Activated T-helper 1 cell treated with Interleukin-2 at 50 U/mL for 16 hours (primary cell): ENCODE measurements around the gene APOLD1.
"Not testable (repeated sequence)": the region's sequence is repeated elsewhere in the genome, so short reads cannot be mapped to it uniquely, and the experiment has no call there.

Experiments used
- DNase-seq: peaks from one replicate; pipeline ENCODE4 v3.0.0-alpha.2; 2020; ENCODE audit warnings: low read depth

The APOLD1 gene

GRCh38 chr12:12807970-12808702, 22.7 kb downstream of the APOLD1 start:
- peak; percentile 46 for DNase-seq

GRCh38 chr12:12810553-12811021, 25.1 kb downstream of the APOLD1 start:
- no peak for DNase-seq

GRCh38 chr12:12811343-12811742, 25.9 kb downstream of the APOLD1 start:
- DNase-seq: no peak

GRCh38 chr12:12812174-12812573, 26.7 kb downstream of the APOLD1 start:
- DNase-seq: no peak

GRCh38 chr12:12812618-12813119, 27.2 kb downstream of the APOLD1 start:
- DNase-seq: no peak

GRCh38 chr12:12813120-12814101, 28.0 kb downstream of the APOLD1 start, which contains the start of gene DDX47:
Gene DDX47 (plus strand): TSS chr12:12813346. CDS start chr12:12813368, 22 bp downstream.
- DNase-seq: peak; percentile 93

- no peak for DNase-seq
Observed at GRCh38 chr12:12817616-12818015, 32.2 kb downstream of the APOLD1 start.

GRCh38 chr12:12818701-12819100, 33.2 kb downstream of the APOLD1 start:
- DNase-seq: no peak

GRCh38 chr12:12819221-12819620, 33.8 kb downstream of the APOLD1 start:
- DNase-seq: no peak

- DNase-seq: no peak
Observed at GRCh38 chr12:12819752-12820311, 34.4 kb downstream of the APOLD1 start.

GRCh38 chr12:12820376-12820775, 34.9 kb downstream of the APOLD1 start:
- DNase-seq: not testable (repeated sequence)

GRCh38 chr12:12821975-12822374, 36.5 kb downstream of the APOLD1 start:
- DNase-seq: no peak

- no peak for DNase-seq
Observed at GRCh38 chr12:12822886-12823285, 37.4 kb downstream of the APOLD1 start.

- no peak for DNase-seq
Observed at GRCh38 chr12:12823300-12823699, 37.8 kb downstream of the APOLD1 start.

- no peak for DNase-seq
Observed at GRCh38 chr12:12823811-12824210, 38.4 kb downstream of the APOLD1 start.

- DNase-seq: no peak
Observed at GRCh38 chr12:12835378-12836146, 50.1 kb downstream of the APOLD1 start.

- no peak for DNase-seq
Observed at GRCh38 chr12:12836571-12836970, 51.1 kb downstream of the APOLD1 start.

GRCh38 chr12:12837025-12837812, 51.8 kb downstream of the APOLD1 start:
- DNase-seq: peak; percentile 1

- DNase-seq: no peak
Observed at GRCh38 chr12:12837813-12838153, 52.3 kb downstream of the APOLD1 start.

GRCh38 chr12:12839003-12839395, 53.5 kb downstream of the APOLD1 start:
- DNase-seq: no peak

- DNase-seq: not testable (repeated sequence)
Observed at GRCh38 chr12:12839439-12839838, 54.0 kb downstream of the APOLD1 start.
